ENCODE data around the gene RHBDD1.

Gene RHBDD1

GRCh38 chr2:226791056-226791486 is 44.8 kb upstream of the RHBDD1 start:
- H3K27me3 ChIP-seq (ENCODE audit: insufficient read depth, low read length, poor library complexity), result no peaks in the 10 kb centered on the region
- H3K23ac ChIP-seq (ENCODE audit: low read length), result peak overlapping the region; percentile 59
- H3K56ac ChIP-seq (ENCODE audit: low read length), result peak overlapping the region; percentile 93
- no peak overlapping the region for H2AK5ac ChIP-seq (ENCODE audit: low read length)
- H3K4me1 ChIP-seq (ENCODE audit: control insufficient read depth, low read depth, low read length), result peaks cover 7% of the 10 kb centered on the region
- peaks cover 7% of the 10 kb centered on the region for H3K79me1 ChIP-seq (ENCODE audit: low read length)
- H4K5ac ChIP-seq (ENCODE audit: low read length), result no peak overlapping the region
- peak overlapping the region; percentile 86 for H3K18ac ChIP-seq (ENCODE audit: low read length)
- H3K4me2 ChIP-seq (ENCODE audit: low read length), result peak overlapping the region; percentile 70
- H2BK5ac ChIP-seq (ENCODE audit: low read length), result peak overlapping the region; percentile 61
- DNase-seq, result peak; percentile 93
- H3K4me3 ChIP-seq (ENCODE audit: low read length), result peak overlapping the region; percentile 59
- peaks cover 2% of the 10 kb centered on the region for H3K36me3 ChIP-seq (ENCODE audit: control insufficient read depth, insufficient read depth, low read length)
- no peak overlapping the region for H2BK120ac ChIP-seq (ENCODE audit: low read depth, low read length)
- H3K79me2 ChIP-seq (ENCODE audit: control insufficient read depth, insufficient read depth, low read length), result peaks cover 43% of the 10 kb centered on the region
- H4K8ac ChIP-seq (ENCODE audit: low read depth, low read length), result no peak overlapping the region
- peak overlapping the region; percentile 75 for H3K27ac ChIP-seq (ENCODE audit: low read depth, low read length)
- WGBS (ENCODE audit: extremely low coverage, insufficient coverage, low lambda C conversion rate), result no CpG with 5 or more reads among the region's 24 CpGs
- no peak overlapping the region for H2BK15ac ChIP-seq (replicated peaks; ENCODE audit: low read depth)
- H3K4ac ChIP-seq (ENCODE audit: low read depth, low read length), result peak overlapping the region; percentile 73
- peak overlapping the region; percentile 82 for H3K9ac ChIP-seq (ENCODE audit: low read length)

GRCh38 chr2:226791487-226792081 is 44.3 kb upstream of the RHBDD1 start:
- peak overlapping the region; percentile 73 for H3K4ac ChIP-seq (ENCODE audit: low read depth, low read length)
- H3K9ac ChIP-seq (ENCODE audit: low read length), result peak overlapping the region; percentile 82
- peaks cover 9% of the 10 kb centered on the region for H3K79me1 ChIP-seq (ENCODE audit: low read length)
- no CpG with 5 or more reads among the region's 56 CpGs for WGBS (ENCODE audit: extremely low coverage, insufficient coverage, low lambda C conversion rate)
- no peak overlapping the region for H2BK15ac ChIP-seq (replicated peaks; ENCODE audit: low read depth)
- peak overlapping the region; percentile 59 for H3K4me3 ChIP-seq (ENCODE audit: low read length)
- H3K56ac ChIP-seq (ENCODE audit: low read length), result peak overlapping the region; percentile 93
- H3K23ac ChIP-seq (ENCODE audit: low read length), result peak overlapping the region; percentile 59
- no peak overlapping the region for H4K5ac ChIP-seq (ENCODE audit: low read length)
- H3K18ac ChIP-seq (ENCODE audit: low read length), result peak overlapping the region; percentile 86
- H3K4me2 ChIP-seq (ENCODE audit: low read length), result peak overlapping the region; percentile 70
- peaks cover 7% of the 10 kb centered on the region for H3K4me1 ChIP-seq (ENCODE audit: control insufficient read depth, low read depth, low read length)
- H4K8ac ChIP-seq (ENCODE audit: low read depth, low read length), result no peak overlapping the region
- peaks cover 2% of the 10 kb centered on the region for H3K36me3 ChIP-seq (ENCODE audit: control insufficient read depth, insufficient read depth, low read length)
- no peaks in the 10 kb centered on the region for H3K27me3 ChIP-seq (ENCODE audit: insufficient read depth, low read length, poor library complexity)
- peak; percentile 98 for DNase-seq
- H3K79me2 ChIP-seq (ENCODE audit: control insufficient read depth, insufficient read depth, low read length), result peaks cover 47% of the 10 kb centered on the region
- H2BK5ac ChIP-seq (ENCODE audit: low read length), result peak overlapping the region; percentile 61
- H2AK5ac ChIP-seq (ENCODE audit: low read length), result no peak overlapping the region
- no peak overlapping the region for H2BK120ac ChIP-seq (ENCODE audit: low read depth, low read length)
- H3K27ac ChIP-seq (ENCODE audit: low read depth, low read length), result peak overlapping the region; percentile 75

GRCh38 chr2:226792155-226792881 is 43.5 kb upstream of the RHBDD1 start:
- H3K79me2 ChIP-seq (ENCODE audit: control insufficient read depth, insufficient read depth, low read length), result peaks cover 54% of the 10 kb centered on the region
- peak overlapping the region; percentile 21 for H4K5ac ChIP-seq (ENCODE audit: low read length)
- H3K36me3 ChIP-seq (ENCODE audit: control insufficient read depth, insufficient read depth, low read length), result peaks cover 2% of the 10 kb centered on the region
- H2BK5ac ChIP-seq (ENCODE audit: low read length), result peak overlapping the region; percentile 43
- H2AK5ac ChIP-seq (ENCODE audit: low read length), result peak overlapping the region; percentile 40
- peaks cover 11% of the 10 kb centered on the region for H3K79me1 ChIP-seq (ENCODE audit: low read length)
- H4K8ac ChIP-seq (ENCODE audit: low read depth, low read length), result no peak overlapping the region
- peak overlapping the region; percentile 53 for H3K4me2 ChIP-seq (ENCODE audit: low read length)
- H3K9ac ChIP-seq (ENCODE audit: low read length), result peak overlapping the region; percentile 73
- peak overlapping the region; percentile 8 for H3K4me3 ChIP-seq (ENCODE audit: low read length)
- DNase-seq, result peak; percentile 28
- H3K18ac ChIP-seq (ENCODE audit: low read length), result peak overlapping the region; percentile 52
- peak overlapping the region; percentile 79 for H3K56ac ChIP-seq (ENCODE audit: low read length)
- peak overlapping the region; percentile 49 for H3K4ac ChIP-seq (ENCODE audit: low read depth, low read length)
- WGBS (ENCODE audit: extremely low coverage, insufficient coverage, low lambda C conversion rate), result no CpG with 5 or more reads among the region's 7 CpGs
- H3K4me1 ChIP-seq (ENCODE audit: control insufficient read depth, low read depth, low read length), result peaks cover 7% of the 10 kb centered on the region
- H3K23ac ChIP-seq (ENCODE audit: low read length), result peak overlapping the region; percentile 70
- no peak overlapping the region for H2BK15ac ChIP-seq (replicated peaks; ENCODE audit: low read depth)
- H3K27me3 ChIP-seq (ENCODE audit: insufficient read depth, low read length, poor library complexity), result no peaks in the 10 kb centered on the region
- peak overlapping the region; percentile 79 for H2BK120ac ChIP-seq (ENCODE audit: low read depth, low read length)
- H3K27ac ChIP-seq (ENCODE audit: low read depth, low read length), result peak overlapping the region; percentile 52

- H3K9ac ChIP-seq (ENCODE audit: low read length), result peak overlapping the region; percentile 32
- H3K4me1 ChIP-seq (ENCODE audit: control insufficient read depth, low read depth, low read length), result peaks cover 7% of the 10 kb centered on the region
- no peak overlapping the region for H3K4ac ChIP-seq (ENCODE audit: low read depth, low read length)
- no CpG with 5 or more reads among the region's 2 CpGs for WGBS (ENCODE audit: extremely low coverage, insufficient coverage, low lambda C conversion rate)
- no peak overlapping the region for H3K27ac ChIP-seq (ENCODE audit: low read depth, low read length)
- no peak overlapping the region for H2BK120ac ChIP-seq (ENCODE audit: low read depth, low read length)
- H2BK15ac ChIP-seq (replicated peaks; ENCODE audit: low read depth), result no peak overlapping the region
- no peak overlapping the region for H3K18ac ChIP-seq (ENCODE audit: low read length)
- peak overlapping the region; percentile 33 for H3K4me2 ChIP-seq (ENCODE audit: low read length)
- peaks cover 2% of the 10 kb centered on the region for H3K36me3 ChIP-seq (ENCODE audit: control insufficient read depth, insufficient read depth, low read length)
- no peak overlapping the region for H2AK5ac ChIP-seq (ENCODE audit: low read length)
- H2BK5ac ChIP-seq (ENCODE audit: low read length), result no peak overlapping the region
- H3K4me3 ChIP-seq (ENCODE audit: low read length), result peak overlapping the region; percentile 6
- peaks cover 67% of the 10 kb centered on the region for H3K79me2 ChIP-seq (ENCODE audit: control insufficient read depth, insufficient read depth, low read length)
- H3K56ac ChIP-seq (ENCODE audit: low read length), result no peak overlapping the region
- H3K79me1 ChIP-seq (ENCODE audit: low read length), result peaks cover 13% of the 10 kb centered on the region
- H4K8ac ChIP-seq (ENCODE audit: low read depth, low read length), result no peak overlapping the region
- H4K5ac ChIP-seq (ENCODE audit: low read length), result no peak overlapping the region
- no peak for DNase-seq
- no peaks in the 10 kb centered on the region for H3K27me3 ChIP-seq (ENCODE audit: insufficient read depth, low read length, poor library complexity)
- no peak overlapping the region for H3K23ac ChIP-seq (ENCODE audit: low read length)
Observed at GRCh38 chr2:226793646-226794045, 42.2 kb upstream of the RHBDD1 start.

- Histone ChIP-seq H3K9ac (ENCODE audit: low read length) (no peak overlapping the region), H2AK5ac (ENCODE audit: low read length) (no peak overlapping the region), H3K4me1 (ENCODE audit: control insufficient read depth, low read depth, low read length) (peaks cover 7% of the 10 kb centered on the region), H3K4me2 (ENCODE audit: low read length) (peak overlapping the region; percentile 1), H3K4me3 (ENCODE audit: low read length) (no peak overlapping the region), H3K27ac (ENCODE audit: low read depth, low read length) (no peak overlapping the region), H3K23ac (ENCODE audit: low read length) (no peak overlapping the region), H3K79me1 (ENCODE audit: low read length) (peaks cover 13% of the 10 kb centered on the region), H4K5ac (ENCODE audit: low read length) (no peak overlapping the region), H3K79me2 (ENCODE audit: control insufficient read depth, insufficient read depth, low read length) (peaks cover 70% of the 10 kb centered on the region), H2BK5ac (ENCODE audit: low read length) (no peak overlapping the region), H3K4ac (ENCODE audit: low read depth, low read length) (no peak overlapping the region), H2BK15ac (replicated peaks; ENCODE audit: low read depth) (no peak overlapping the region), H4K8ac (ENCODE audit: low read depth, low read length) (no peak overlapping the region), H3K36me3 (ENCODE audit: control insufficient read depth, insufficient read depth, low read length) (peaks cover 2% of the 10 kb centered on the region), H3K27me3 (ENCODE audit: insufficient read depth, low read length, poor library complexity) (no peaks in the 10 kb centered on the region), H3K18ac (ENCODE audit: low read length) (no peak overlapping the region), H2BK120ac (ENCODE audit: low read depth, low read length) (no peak overlapping the region), H3K56ac (ENCODE audit: low read length) (peak overlapping the region; percentile 2)
- WGBS (ENCODE audit: extremely low coverage, insufficient coverage, low lambda C conversion rate), result no CpG with 5 or more reads among the region's 4 CpGs
- no peak for DNase-seq
Observed at GRCh38 chr2:226794196-226794661, 41.6 kb upstream of the RHBDD1 start.
